Spleen (tissue), 11 donors: ENCODE measurements around the gene CHD5. TPM values are rescaled to one million over a fixed set of nuclear protein-coding genes. Genes with fewer than 3 reads are reported as not detected.

Experiments used
- DNase-seq: peaks from one replicate; pipeline ENCODE4 v3.0.0-alpha.2; 2020
- H3K27ac ChIP-seq, 8 donors: fragments of 200-600 bp; sonication (generic) in 7 of 8; 1 replicate in 4 of 8; 2 replicates in 4 of 8; pipeline versions ENCODE4 v1.5.0 to v1.8.0; 2016 to 2021; ENCODE audit warnings: inconsistent platforms in 4 of 8, mild to moderate bottlenecking in 4 of 8, moderate library complexity in 1 of 8
- H3K27me3 ChIP-seq, 7 donors: fragments of 200-600 bp; sonication (generic) in 6 of 7; replicated peaks in 1 of 7; 1 replicate in 4 of 7; 2 replicates in 3 of 7; pipeline versions ENCODE4 v1.5.0 to v1.8.0; 2016 to 2021; ENCODE audit warnings: inconsistent platforms in 3 of 7, mild to moderate bottlenecking in 1 of 7
- H3K36me3 ChIP-seq, 6 donors: fragments of 200-600 bp; sonication (generic) in 5 of 6; 1 replicate in 4 of 6; 2 replicates in 2 of 6; pipeline versions ENCODE4 v1.5.0 to v1.8.0; 2016 to 2021; ENCODE audit warnings: inconsistent platforms in 2 of 6
- H3K4me1 ChIP-seq, 6 donors: fragments of 200-600 bp; sonication (generic) in 5 of 6; 1 replicate in 3 of 6; 2 replicates in 3 of 6; pipeline versions ENCODE4 v1.5.0 to v1.8.0; 2016 to 2021; ENCODE audit warnings: inconsistent platforms in 3 of 6
- H3K4me3 ChIP-seq, 8 donors: fragments of 200-600 bp; sonication (generic) in 7 of 8; 1 replicate in 4 of 8; 2 replicates in 4 of 8; pipeline versions ENCODE4 v1.5.0 to v1.8.0; 2016 to 2021; ENCODE audit warnings: inconsistent platforms in 4 of 8, mild to moderate bottlenecking in 4 of 8, moderate library complexity in 2 of 8
- H3K9me3 ChIP-seq, 8 donors: fragments of 200-600 bp; sonication (generic) in 7 of 8; 1 replicate in 4 of 8; 2 replicates in 4 of 8; pipeline versions ENCODE4 v1.5.0 to v1.8.0; 2016 to 2021; ENCODE audit warnings: inconsistent platforms in 4 of 8
- POLR2A ChIP-seq, 3 donors: fragments of 450-650 bp; IDR thresholded peaks; one replicate each; pipeline ENCODE4 v1.5.1; 2017; ENCODE audit warnings: antibody characterized with exemption in 3 of 3, mild to moderate bottlenecking in 1 of 3
- POLR2AphosphoS5 ChIP-seq, 3 donors: sonication (generic); formaldehyde crosslinking; IDR thresholded peaks; one replicate each; pipeline ENCODE4 v1.5.1; 2017; ENCODE audit warnings: antibody characterized with exemption in 3 of 3
- WGBS, 5 donors: extraction: QIAGEN DNeasy Blood & Tissue Kit in 3 of 5; methylation state at CpG; one replicate each; pipeline versions ENCODE4 v1.1.5 to v1.1.7; 2013 to 2018; 5-methylcytosine and 5-hydroxymethylcytosine counted together
- intact Hi-C: fragments of 100-400 bp; cut with DNase I; formaldehyde crosslinking; loops from one replicate; pipeline ENCODE4 v1.15.0; 2023; ENCODE audit warnings: low total_unique reads
- polyA plus RNA-seq, 3 donors: library from polyadenylated mRNA; stranded (reverse); fragments of 200-250 nt; gene quantifications; one replicate each; pipeline ENCODE4 v1.2.1, GENCODE V29; 2013
- total RNA-seq, 7 donors: library from RNA; depleted of rRNA in 3 of 7; stranded (reverse); fragments of >200 nt in 3 of 7; fragmentation: NEBNext Ultra II Directional in 4 of 7; extraction: Animal tissue kit (Norgen Biotek cat#: 25700) in 4 of 7; gene quantifications; one replicate each; pipeline versions ENCODE4 v1.1.0 to v1.2.1, GENCODE V29; 2016 to 2021
- TF ChIP-seq, protein P1 (sequence below), 11 experiments: fragments of 200-600 bp in 7 of 11; fragments of 450-650 bp in 4 of 11; sonication (generic) in 4 of 11; IDR thresholded peaks in 8 of 11; conservative IDR thresholded peaks in 3 of 11; 1 replicate in 7 of 11; 2 replicates in 4 of 11; pipeline versions ENCODE4 v1.4.0 to v1.8.0; 2016 to 2021; ENCODE audit warnings: antibody characterized with exemption in 11 of 11, inconsistent platforms in 4 of 11, mild to moderate bottlenecking in 1 of 11
- donor health status: healthy with polysubstance abuse.
- donor health status: DM: no; HTN: no; CAD: no; lungs with moderate emphysema.
- donor health status: DM: no; HTN: no; CAD: no.
- donor health status: Bipolar disorder and iron deficiency.
- donor health status: healthy.
- donor health status: DM: no; HTN: no; CAD: no.
- donor health status: DM: yes; HTN: yes; CAD: no.

CHD5 gene
- total and polyA plus RNA-seq, 10 donors, result 0.04 to 0.44 (median 0.13) TPM

DNA sequence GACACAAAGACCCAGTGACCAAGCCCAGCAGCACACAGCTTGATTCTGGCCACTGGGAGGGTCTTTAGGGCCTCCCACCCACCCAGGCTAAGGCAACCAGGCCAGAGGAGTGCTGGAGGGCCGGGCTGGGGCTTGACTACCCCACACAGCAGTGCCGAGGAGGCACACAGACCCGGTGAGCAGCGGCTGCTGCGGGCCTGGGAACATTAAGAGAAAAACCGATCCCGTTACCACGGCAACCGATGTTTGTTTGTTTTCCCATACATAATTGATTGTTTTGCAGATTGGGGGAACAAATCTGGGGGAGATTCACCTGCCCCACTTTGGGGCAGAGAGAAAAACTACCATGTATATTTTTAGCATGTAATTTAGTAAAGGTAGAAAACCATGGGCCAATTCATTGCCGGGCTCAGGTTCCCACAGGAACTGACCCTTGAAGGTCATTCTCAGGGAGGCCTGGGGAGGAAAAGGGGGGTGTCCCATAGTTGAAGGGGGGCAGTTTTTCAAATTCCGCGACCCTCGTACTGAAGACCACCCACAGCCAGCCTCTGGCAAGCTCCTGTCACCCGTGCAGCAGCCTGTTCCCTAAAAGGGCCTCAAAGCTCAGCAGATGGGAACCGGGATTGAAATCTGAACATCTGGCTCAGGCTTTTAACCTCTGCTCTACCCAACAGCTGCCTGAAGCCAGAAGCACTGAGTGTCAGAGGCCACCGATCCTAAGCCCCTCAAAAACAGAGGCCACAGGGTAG is 35.3 kb downstream of the CHD5 start:
- 60 to 70% (median 62%) methylated on average over 15 to 16 of the region's 16 CpGs for whole genome bisulfite sequencing, 5 donors
- intact Hi-C loops, result no loop called here
- TF ChIP-seq, protein P1, sequence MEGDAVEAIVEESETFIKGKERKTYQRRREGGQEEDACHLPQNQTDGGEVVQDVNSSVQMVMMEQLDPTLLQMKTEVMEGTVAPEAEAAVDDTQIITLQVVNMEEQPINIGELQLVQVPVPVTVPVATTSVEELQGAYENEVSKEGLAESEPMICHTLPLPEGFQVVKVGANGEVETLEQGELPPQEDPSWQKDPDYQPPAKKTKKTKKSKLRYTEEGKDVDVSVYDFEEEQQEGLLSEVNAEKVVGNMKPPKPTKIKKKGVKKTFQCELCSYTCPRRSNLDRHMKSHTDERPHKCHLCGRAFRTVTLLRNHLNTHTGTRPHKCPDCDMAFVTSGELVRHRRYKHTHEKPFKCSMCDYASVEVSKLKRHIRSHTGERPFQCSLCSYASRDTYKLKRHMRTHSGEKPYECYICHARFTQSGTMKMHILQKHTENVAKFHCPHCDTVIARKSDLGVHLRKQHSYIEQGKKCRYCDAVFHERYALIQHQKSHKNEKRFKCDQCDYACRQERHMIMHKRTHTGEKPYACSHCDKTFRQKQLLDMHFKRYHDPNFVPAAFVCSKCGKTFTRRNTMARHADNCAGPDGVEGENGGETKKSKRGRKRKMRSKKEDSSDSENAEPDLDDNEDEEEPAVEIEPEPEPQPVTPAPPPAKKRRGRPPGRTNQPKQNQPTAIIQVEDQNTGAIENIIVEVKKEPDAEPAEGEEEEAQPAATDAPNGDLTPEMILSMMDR (IDR thresholded peaks at IDR 0.05 in 8 of 11, conservative IDR thresholded peaks at IDR 0.05 in 3 of 11), result no peak
- TF ChIP-seq POLR2AphosphoS5 (IDR thresholded peaks at IDR 0.05) (no peak), POLR2A (IDR thresholded peaks at IDR 0.05) (no peak)

DNA sequence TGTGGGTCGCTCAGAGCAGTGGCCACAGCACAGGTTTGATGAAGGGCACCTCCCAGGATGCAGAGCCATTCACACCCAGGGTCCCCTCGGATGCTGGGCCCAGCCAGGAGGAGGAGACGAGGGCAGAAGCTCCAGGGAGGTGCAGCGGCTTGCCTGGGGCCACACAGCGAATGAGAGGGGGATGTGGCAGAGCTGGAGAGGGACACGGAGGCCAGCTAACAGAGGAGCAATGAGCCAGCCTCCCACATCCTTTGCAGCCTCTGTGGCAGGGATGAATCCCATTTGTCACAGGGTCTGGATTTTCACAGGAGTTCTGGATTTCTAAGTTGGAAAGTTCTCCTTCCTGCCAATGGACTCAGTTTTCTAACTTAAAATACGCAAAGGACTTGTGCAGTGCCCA is 35.9 kb downstream of the CHD5 start:
- DNase-seq, result no peak
- H3K36me3 ChIP-seq, result no peaks in the 10 kb centered on the region
- H3K9me3 ChIP-seq, result no peaks in the 10 kb centered on the region
- no peak overlapping the region for H3K27ac ChIP-seq
- H3K27me3 ChIP-seq, result peaks cover 6 to 44% (median 23%) of the 10 kb centered on the region in 7 donors
- 74 to 84% (median 76%) methylated on average over 5 to 7 of the region's 7 CpGs for WGBS, 5 donors
- TF ChIP-seq POLR2AphosphoS5 (IDR thresholded peaks at IDR 0.05) (no peak), POLR2A (IDR thresholded peaks at IDR 0.05) (no peak)
- TF ChIP-seq, protein P1 (IDR thresholded peaks at IDR 0.05 in 8 of 11, conservative IDR thresholded peaks at IDR 0.05 in 3 of 11), result no peak
- H3K4me1 ChIP-seq, result peaks cover 0 to 14% (median 7%) of the 10 kb centered on the region in 6 donors
- intact Hi-C loops, result no loop called here
- H3K4me3 ChIP-seq, result no peak overlapping the region

More for the DNA sequence above, 35.3 kb downstream of the CHD5 start:
- Histone ChIP-seq H3K4me3 (no peak overlapping the region), H3K9me3 (no peaks in the 10 kb centered on the region), H3K27me3 (peaks cover 6 to 46% (median 23%) of the 10 kb centered on the region in 7 donors), H3K27ac (no peak overlapping the region), H3K36me3 (no peaks in the 10 kb centered on the region), H3K4me1 (peaks cover 0 to 15% (median 7%) of the 10 kb centered on the region in 6 donors)
- no peak for DNase-seq

DNA sequence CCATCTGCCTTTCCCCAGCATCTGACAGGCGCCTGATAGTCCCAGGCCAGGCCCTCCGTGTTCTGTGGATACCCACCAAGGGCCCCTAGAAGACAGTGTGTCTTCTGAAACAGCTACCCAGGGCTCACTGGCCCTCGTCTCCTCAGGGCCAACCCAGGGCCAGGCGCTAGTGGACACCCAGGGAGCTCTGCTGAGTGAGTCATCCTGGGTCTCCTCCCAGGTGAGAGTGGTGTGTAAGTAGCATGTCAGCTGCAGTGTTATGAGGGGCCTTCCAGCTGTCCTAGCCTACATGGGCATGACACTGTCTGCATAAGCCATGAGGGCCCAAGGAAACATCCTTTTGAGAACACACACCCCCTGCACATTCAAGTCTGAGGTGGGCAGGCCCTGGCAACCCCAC is 36.7 kb downstream of the CHD5 start:
- Histone ChIP-seq H3K27me3 (peaks cover under 1 to 36% (median 16%) of the 10 kb centered on the region in 7 donors), H3K4me1 (peaks cover 0 to 6% (median 2%) of the 10 kb centered on the region in 6 donors), H3K9me3 (no peaks in the 10 kb centered on the region), H3K36me3 (no peaks in the 10 kb centered on the region), H3K27ac (no peak overlapping the region), H3K4me3 (no peak overlapping the region)
- no peak for TF ChIP-seq POLR2A (IDR thresholded peaks at IDR 0.05)
- TF ChIP-seq, protein P1 (IDR thresholded peaks at IDR 0.05 in 8 of 11, conservative IDR thresholded peaks at IDR 0.05 in 3 of 11), result no peak
- TF ChIP-seq POLR2AphosphoS5 (IDR thresholded peaks at IDR 0.05), result no peak
- WGBS, 5 donors, result 88 to 94% (median 89%) methylated on average over 4 of the region's 4 CpGs
- DNase-seq, result no peak
- intact Hi-C loops, result no loop called here

DNA sequence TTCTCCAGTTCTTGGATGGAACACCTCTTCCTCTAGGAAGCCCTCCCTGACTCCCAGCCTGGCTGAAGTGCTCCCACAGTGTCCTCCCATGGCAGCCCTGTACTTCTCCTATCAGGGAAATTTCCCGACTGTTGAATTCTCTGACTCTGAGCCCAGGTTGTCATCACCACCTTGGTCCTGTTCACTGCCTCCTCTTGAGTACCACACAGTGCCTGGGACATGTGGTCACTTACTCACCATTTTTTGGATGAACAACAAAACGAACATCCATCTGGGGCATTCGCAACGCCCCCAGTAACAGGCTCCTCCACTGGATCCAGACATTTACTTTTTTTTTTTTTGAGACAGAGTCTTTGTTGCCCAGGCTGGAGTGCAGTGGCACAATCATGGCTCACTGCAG is 37.4 kb downstream of the CHD5 start:
- H3K27me3 ChIP-seq, result peaks cover 0 to 31% (median 10%) of the 10 kb centered on the region in 7 donors
- no peak overlapping the region for H3K4me3 ChIP-seq
- TF ChIP-seq POLR2AphosphoS5 (IDR thresholded peaks at IDR 0.05), result no peak
- no peak for TF ChIP-seq POLR2A (IDR thresholded peaks at IDR 0.05)
- TF ChIP-seq, protein P1 (IDR thresholded peaks at IDR 0.05 in 8 of 11, conservative IDR thresholded peaks at IDR 0.05 in 3 of 11), result no peak
- no peak for DNase-seq
- H3K4me1 ChIP-seq, result no peaks in the 10 kb centered on the region
- intact Hi-C loops, result no loop called here
- no peak overlapping the region for H3K27ac ChIP-seq
- H3K36me3 ChIP-seq, result no peaks in the 10 kb centered on the region
- no peaks in the 10 kb centered on the region for H3K9me3 ChIP-seq
- WGBS, 5 donors, result 79 to 89% (median 84%) methylated on average over 4 of the region's 4 CpGs
